GM10266 (cell line): ENCODE measurements around the gene YPEL2.

ENCODE experiments used
- DNase-seq: peaks from one replicate; pipeline ENCODE4 v3.0.0; 2012; ENCODE audit errors: extremely low spot score
- CTCF ChIP-seq: IDR thresholded peaks from 2 replicates; pipeline ENCODE4 v1.5.1; 2012; ENCODE audit warnings: mild to moderate bottlenecking, low read depth; ENCODE audit not compliant: control insufficient read depth, insufficient read depth; ENCODE audit errors: missing control alignments

Gene YPEL2

GRCh38 chr17:59342681-59343131 is 11.3 kb downstream of the YPEL2 start:
- DNase-seq, result no peak
- no peak for TF ChIP-seq CTCF

GRCh38 chr17:59345476-59345875 is 14.0 kb downstream of the YPEL2 start:
- no peak for TF ChIP-seq CTCF

GRCh38 chr17:59346341-59346740 is 14.9 kb downstream of the YPEL2 start:
- TF ChIP-seq CTCF, result no peak
- DNase-seq, result no peak

More at GRCh38 chr17:59345476-59345875, 14.0 kb downstream of the YPEL2 start:
- DNase-seq, result no peak

- no peak for TF ChIP-seq CTCF
- no peak for DNase-seq
Measured at GRCh38 chr17:59346876-59347407, 15.5 kb downstream of the YPEL2 start.

- DNase-seq, result no peak
Measured at GRCh38 chr17:59347975-59348391, 16.5 kb downstream of the YPEL2 start.

GRCh38 chr17:59349178-59349577 is 17.7 kb downstream of the YPEL2 start:
- TF ChIP-seq CTCF, result no peak
- DNase-seq, result no peak

More at GRCh38 chr17:59347975-59348391, 16.5 kb downstream of the YPEL2 start:
- TF ChIP-seq CTCF, result no peak

- no peak for DNase-seq
- no peak for TF ChIP-seq CTCF
Measured at GRCh38 chr17:59353106-59353854, 21.8 kb downstream of the YPEL2 start.
